Measurements from ENCODE around the gene SRSF2.

The SRSF2 gene

DNA sequence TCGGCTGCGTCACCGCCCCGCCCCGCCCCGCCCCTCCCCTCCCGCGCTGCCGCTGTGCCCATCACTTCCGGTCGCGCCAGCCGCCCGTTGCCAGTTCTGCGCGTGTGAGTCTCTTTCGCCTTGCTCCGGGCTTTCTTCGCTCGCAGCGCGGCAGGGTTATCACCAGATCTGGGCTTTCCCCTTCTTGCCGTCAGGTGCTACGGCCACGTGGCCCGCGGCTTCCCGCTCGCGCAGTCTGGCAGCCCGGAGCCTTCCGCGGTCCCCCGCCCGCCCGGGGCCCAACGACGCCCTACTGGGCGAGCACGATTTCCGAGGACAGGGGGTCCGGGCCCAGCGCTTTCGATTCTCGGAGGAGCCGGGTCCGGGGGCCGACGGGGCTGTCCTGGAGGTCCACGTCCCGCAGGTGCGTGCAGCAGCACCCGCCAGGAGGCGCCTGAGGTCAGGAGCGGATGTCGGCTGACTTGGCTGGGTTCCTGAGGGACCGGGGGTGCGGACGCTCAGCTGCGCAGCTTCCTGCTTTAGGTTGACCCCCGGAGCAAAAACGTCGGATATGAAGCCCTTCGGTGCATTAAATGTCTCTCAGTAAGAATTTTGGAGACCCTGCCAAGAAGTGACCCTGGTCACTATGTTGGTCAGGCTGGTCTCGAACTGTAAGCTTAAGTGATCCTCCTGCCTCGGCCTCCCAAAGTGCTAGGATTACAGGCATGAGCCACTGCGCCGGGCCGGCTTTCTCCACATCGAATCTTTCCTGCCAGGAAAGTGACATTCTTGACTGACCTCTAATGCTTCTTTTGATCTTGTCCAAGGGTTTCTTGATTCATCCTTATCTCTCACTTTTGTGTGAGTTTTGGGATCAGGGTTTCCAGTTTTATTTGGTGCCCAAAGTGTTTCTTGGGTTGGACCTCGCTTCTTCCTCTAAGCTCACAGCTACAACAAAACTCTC, 10.1 kb downstream of the SRSF2 start, which contains the start of gene METTL23:
Gene METTL23 (plus strand): TSS at position 64 of the 943 bp plus-strand sequence. CDS start 2,872 bp downstream, outside the sequence.
- H3K79me1 ChIP-seq (ENCODE audit: low read depth, low read length), result peaks cover 6% of the 10 kb centered on the region
- H3K14ac ChIP-seq (ENCODE audit: low read length), result peak within 1 kb of the TSS; percentile 100
- peak; percentile 53 for DNase-seq (ENCODE audit: low spot score)
- peak within 1 kb of the TSS; percentile 86 for H3K4me2 ChIP-seq (ENCODE audit: insufficient read depth, low read length, poor library complexity, severe bottlenecking)
- peak within 1 kb of the TSS; percentile 87 for H3K27ac ChIP-seq (replicated peaks; ENCODE audit: low read length)
- H3K4me3 ChIP-seq (ENCODE audit: low read length in 2 of 2), result peak within 1 kb of the TSS; percentile 97 to 100
- H3K9ac ChIP-seq (ENCODE audit: low read depth, low read length, poor library complexity), result peak within 1 kb of the TSS; percentile 95
- H2BK15ac ChIP-seq (ENCODE audit: low read length), result peak within 1 kb of the TSS; percentile 64
- peak within 1 kb of the TSS; percentile 81 for H2AK5ac ChIP-seq (ENCODE audit: low read depth, low read length)
- peak within 1 kb of the TSS; percentile 98 for H3K23ac ChIP-seq (ENCODE audit: low read depth, low read length, poor library complexity)
- H3K27me3 ChIP-seq (ENCODE audit: control insufficient read depth in 3 of 3, insufficient read depth in 3 of 3, low read depth in 1 of 3, low read length in 3 of 3), result no peaks in the 10 kb centered on the region
- peak within 1 kb of the TSS; percentile 65 for H4K8ac ChIP-seq (ENCODE audit: low read depth, low read length)
- H3K36me3 ChIP-seq (replicated peaks in 1 of 2; ENCODE audit: control insufficient read depth in 2 of 2, insufficient read depth in 2 of 2, low read length in 2 of 2), result peaks cover 10 to 56% of the 10 kb centered on the region in 2 donors
- no CpG with 5 or more reads among the region's 71 CpGs for WGBS, 2 donors (ENCODE audit: extremely low coverage in 2 of 2, insufficient read length in 2 of 2, insufficient replicate concordance in 1 of 2)
- no peaks in the 10 kb centered on the region for H3K9me3 ChIP-seq (replicated peaks in 1 of 2; ENCODE audit: control insufficient read depth in 2 of 2, insufficient read depth in 1 of 2, low read depth in 1 of 2, low read length in 2 of 2)
- peak within 1 kb of the TSS; percentile 98 for H2AFZ ChIP-seq (ENCODE audit: low read length)
- peaks cover 5 to 11% of the 10 kb centered on the region in 2 donors for H3K4me1 ChIP-seq (ENCODE audit: control insufficient read depth in 2 of 2, insufficient read depth in 1 of 2, low read depth in 1 of 2, low read length in 2 of 2)
- H4K91ac ChIP-seq (ENCODE audit: low read depth, low read length, poor library complexity), result no peak within 1 kb of the TSS
- peak within 1 kb of the TSS; percentile 72 for H2BK120ac ChIP-seq (ENCODE audit: low read depth, low read length)
- H3K4ac ChIP-seq (ENCODE audit: low read length), result no peak within 1 kb of the TSS
- H2BK5ac ChIP-seq (ENCODE audit: low read length), result peak within 1 kb of the TSS; percentile 90
- H2BK12ac ChIP-seq (ENCODE audit: low read length), result no peak within 1 kb of the TSS
- peak within 1 kb of the TSS; percentile 99 for H3K18ac ChIP-seq (ENCODE audit: low read length)

DNA sequence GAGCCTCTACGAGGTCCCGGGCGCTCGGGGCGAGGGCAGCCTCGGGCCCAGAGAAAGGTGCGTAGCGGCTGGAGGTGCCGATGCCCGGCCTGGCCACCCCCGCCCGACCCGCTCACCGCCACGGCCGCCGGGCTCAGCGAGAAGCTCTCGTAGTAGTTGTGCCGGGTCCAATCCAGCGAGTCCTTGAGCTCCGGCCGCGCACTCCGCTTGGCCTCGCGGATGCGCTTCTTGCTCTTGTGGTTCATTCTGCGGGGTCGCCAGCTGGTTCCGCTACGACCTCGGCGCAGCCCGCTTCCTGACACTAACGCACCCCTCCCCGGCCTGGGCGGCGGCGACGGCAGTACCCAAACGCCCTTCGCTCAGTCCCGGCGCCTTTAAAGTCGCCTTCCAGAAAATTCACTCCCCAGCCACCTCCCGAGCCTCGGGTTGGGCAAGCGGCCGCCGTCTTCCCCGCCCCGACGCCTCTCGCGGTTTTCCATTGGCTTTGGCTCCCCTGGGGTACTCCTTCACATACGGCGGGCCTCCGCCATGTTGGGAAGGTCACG, 10.8 kb downstream of the SRSF2 start, which contains the start of gene JMJD6:
Gene JMJD6 (minus strand): TSS at position 376 of the 545 bp plus-strand sequence. CDS start 131 bp downstream, at position 245.
- no CpG with 5 or more reads among the region's 60 CpGs for WGBS, 2 donors (ENCODE audit: extremely low coverage in 2 of 2, insufficient read length in 2 of 2, insufficient replicate concordance in 1 of 2)
- peak within 1 kb of the TSS; percentile 97 to 100 for H3K4me3 ChIP-seq (ENCODE audit: low read length in 2 of 2)
- H4K91ac ChIP-seq (ENCODE audit: low read depth, low read length, poor library complexity), result no peak within 1 kb of the TSS
- peak within 1 kb of the TSS; percentile 72 for H2BK120ac ChIP-seq (ENCODE audit: low read depth, low read length)
- H2AFZ ChIP-seq (ENCODE audit: low read length), result peak within 1 kb of the TSS; percentile 98
- H3K23ac ChIP-seq (ENCODE audit: low read depth, low read length, poor library complexity), result peak within 1 kb of the TSS; percentile 98
- H3K18ac ChIP-seq (ENCODE audit: low read length), result peak within 1 kb of the TSS; percentile 99
- H3K4me1 ChIP-seq (ENCODE audit: control insufficient read depth in 2 of 2, insufficient read depth in 1 of 2, low read depth in 1 of 2, low read length in 2 of 2), result peaks cover 5 to 11% of the 10 kb centered on the region in 2 donors
- peak within 1 kb of the TSS; percentile 87 for H3K27ac ChIP-seq (replicated peaks; ENCODE audit: low read length)
- H2BK12ac ChIP-seq (ENCODE audit: low read length), result no peak within 1 kb of the TSS
- H3K4ac ChIP-seq (ENCODE audit: low read length), result no peak within 1 kb of the TSS
- no peaks in the 10 kb centered on the region for H3K27me3 ChIP-seq (ENCODE audit: control insufficient read depth in 3 of 3, insufficient read depth in 3 of 3, low read depth in 1 of 3, low read length in 3 of 3)
- peak within 1 kb of the TSS; percentile 65 for H4K8ac ChIP-seq (ENCODE audit: low read depth, low read length)
- H3K36me3 ChIP-seq (replicated peaks in 1 of 2; ENCODE audit: control insufficient read depth in 2 of 2, insufficient read depth in 2 of 2, low read length in 2 of 2), result peaks cover 17 to 56% of the 10 kb centered on the region in 2 donors
- H3K14ac ChIP-seq (ENCODE audit: low read length), result peak within 1 kb of the TSS; percentile 100
- peak within 1 kb of the TSS; percentile 81 for H2AK5ac ChIP-seq (ENCODE audit: low read depth, low read length)
- DNase-seq (ENCODE audit: low spot score), result peak; percentile 92
- peaks cover 6% of the 10 kb centered on the region for H3K79me1 ChIP-seq (ENCODE audit: low read depth, low read length)
- H2BK15ac ChIP-seq (ENCODE audit: low read length), result peak within 1 kb of the TSS; percentile 64
- H2BK5ac ChIP-seq (ENCODE audit: low read length), result peak within 1 kb of the TSS; percentile 90
- H3K9ac ChIP-seq (ENCODE audit: low read depth, low read length, poor library complexity), result peak within 1 kb of the TSS; percentile 95
- H3K4me2 ChIP-seq (ENCODE audit: insufficient read depth, low read length, poor library complexity, severe bottlenecking), result peak within 1 kb of the TSS; percentile 86
- no peaks in the 10 kb centered on the region for H3K9me3 ChIP-seq (replicated peaks in 1 of 2; ENCODE audit: control insufficient read depth in 2 of 2, insufficient read depth in 1 of 2, low read depth in 1 of 2, low read length in 2 of 2)

DNA sequence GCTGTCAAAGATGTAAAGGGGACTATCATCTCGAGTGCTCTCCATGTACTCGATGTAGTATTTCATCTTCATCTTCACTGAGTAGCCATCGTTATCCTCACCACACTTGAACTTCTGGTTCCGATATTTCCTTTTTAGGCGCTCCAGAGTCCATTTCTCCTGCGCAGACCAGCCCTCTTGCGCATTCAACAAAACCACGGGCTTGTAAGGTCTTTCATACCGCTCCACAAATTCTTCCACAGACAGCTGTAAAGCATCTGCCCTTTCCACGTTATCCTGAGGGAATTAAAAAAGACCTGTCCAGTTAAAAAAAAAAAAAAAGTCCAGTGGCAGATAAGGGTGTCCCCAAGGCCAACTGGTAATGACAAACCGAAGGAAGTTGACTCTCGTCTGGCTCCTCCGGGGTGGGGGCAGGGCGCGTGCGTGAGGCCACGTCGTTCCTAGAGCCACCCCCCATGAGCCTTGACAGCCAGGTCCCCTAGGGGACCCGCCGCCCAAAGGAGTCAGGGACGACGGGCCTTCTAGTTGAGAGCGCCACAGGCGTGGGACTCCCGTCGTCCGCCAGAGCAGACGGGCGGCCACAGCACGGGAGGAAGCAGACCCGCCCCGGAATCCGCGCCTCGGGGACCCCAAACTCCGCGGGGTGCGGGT, 11.4 kb downstream of the SRSF2 start:
- no peak overlapping the region for H3K4ac ChIP-seq (ENCODE audit: low read length)

More for the DNA sequence above, 11.4 kb downstream of the SRSF2 start:
- Histone ChIP-seq H4K8ac (ENCODE audit: low read depth, low read length) (no peak overlapping the region), H3K27me3 (ENCODE audit: control insufficient read depth in 3 of 3, insufficient read depth in 3 of 3, low read depth in 1 of 3, low read length in 3 of 3) (no peaks in the 10 kb centered on the region), H3K4me2 (ENCODE audit: insufficient read depth, low read length, poor library complexity, severe bottlenecking) (peak overlapping the region; percentile 86), H4K91ac (ENCODE audit: low read depth, low read length, poor library complexity) (no peak overlapping the region), H3K18ac (ENCODE audit: low read length) (peak overlapping the region; percentile 84), H3K36me3 (replicated peaks in 1 of 2; ENCODE audit: control insufficient read depth in 2 of 2, insufficient read depth in 2 of 2, low read length in 2 of 2) (peaks cover 18 to 58% of the 10 kb centered on the region in 2 donors), H3K23ac (ENCODE audit: low read depth, low read length, poor library complexity) (peak overlapping the region; percentile 98), H3K27ac (replicated peaks; ENCODE audit: low read length) (peak overlapping the region; percentile 75), H2BK5ac (ENCODE audit: low read length) (peak overlapping the region; percentile 90), H2BK12ac (ENCODE audit: low read length) (no peak overlapping the region), H2AK5ac (ENCODE audit: low read depth, low read length) (peak overlapping the region; percentile 28), H3K9me3 (replicated peaks in 1 of 2; ENCODE audit: control insufficient read depth in 2 of 2, insufficient read depth in 1 of 2, low read depth in 1 of 2, low read length in 2 of 2) (no peaks in the 10 kb centered on the region), H2BK120ac (ENCODE audit: low read depth, low read length) (peak overlapping the region; percentile 72), H3K4me1 (ENCODE audit: control insufficient read depth in 2 of 2, insufficient read depth in 1 of 2, low read depth in 1 of 2, low read length in 2 of 2) (peaks cover 5 to 11% of the 10 kb centered on the region in 2 donors), H3K79me1 (ENCODE audit: low read depth, low read length) (peaks cover 6% of the 10 kb centered on the region), H2BK15ac (ENCODE audit: low read length) (peak overlapping the region; percentile 64), H3K9ac (ENCODE audit: low read depth, low read length, poor library complexity) (peak overlapping the region; percentile 93), H2AFZ (ENCODE audit: low read length) (peak overlapping the region; percentile 98), H3K14ac (ENCODE audit: low read length) (peak overlapping the region; percentile 71), H3K4me3 (ENCODE audit: low read length in 2 of 2) (peak overlapping the region; percentile 97 to 100)
- no peak for DNase-seq (ENCODE audit: low spot score)
- WGBS, 2 donors (ENCODE audit: extremely low coverage in 2 of 2, insufficient read length in 2 of 2, insufficient replicate concordance in 1 of 2), result no CpG with 5 or more reads among the region's 38 CpGs
